Measurements from ENCODE around the gene SPINK7.

Gene SPINK7

GRCh38 chr5:148333262-148333849 lies 21.1 kb downstream of the SPINK7 start:
- no peak for DNase-seq (ENCODE audit: low read depth)
- no peak overlapping the region for H3K4me3 ChIP-seq (replicated peaks; ENCODE audit: low read depth, low read length)
- TF ChIP-seq CTCF (IDR thresholded peaks at IDR 0.05; ENCODE audit: low read length, missing control alignments): no peak

GRCh38 chr5:148335259-148335658 lies 23.0 kb downstream of the SPINK7 start, which contains the start of gene SPINK9:
TSS of gene SPINK9 (plus strand) at chr5:148335559. CDS start at chr5:148335614, 55 bp downstream.
- DNase-seq (ENCODE audit: low read depth): no peak
- TF ChIP-seq CTCF (IDR thresholded peaks at IDR 0.05; ENCODE audit: low read length, missing control alignments): no peak
- no peak within 1 kb of the TSS for H3K4me3 ChIP-seq (replicated peaks; ENCODE audit: low read depth, low read length)

- no peak for DNase-seq (ENCODE audit: low read depth)
- no peak overlapping the region for H3K4me3 ChIP-seq (replicated peaks; ENCODE audit: low read depth, low read length)
- TF ChIP-seq CTCF (IDR thresholded peaks at IDR 0.05; ENCODE audit: low read length, missing control alignments): no peak
Observed at GRCh38 chr5:148336704-148337435, 24.6 kb downstream of the SPINK7 start.

GRCh38 chr5:148342371-148343045 lies 30.3 kb downstream of the SPINK7 start:
- no peak for TF ChIP-seq CTCF (IDR thresholded peaks at IDR 0.05; ENCODE audit: low read length, missing control alignments)
- H3K4me3 ChIP-seq (replicated peaks; ENCODE audit: low read depth, low read length): no peak overlapping the region
- DNase-seq (ENCODE audit: low read depth): no peak

- TF ChIP-seq CTCF (IDR thresholded peaks at IDR 0.05; ENCODE audit: low read length, missing control alignments): no peak
- no peak overlapping the region for H3K4me3 ChIP-seq (replicated peaks; ENCODE audit: low read depth, low read length)
- no peak for DNase-seq (ENCODE audit: low read depth)
Observed at GRCh38 chr5:148343046-148343407, 30.8 kb downstream of the SPINK7 start.

- TF ChIP-seq CTCF (IDR thresholded peaks at IDR 0.05; ENCODE audit: low read length, missing control alignments): no peak
- no peak for DNase-seq (ENCODE audit: low read depth)
- no peak overlapping the region for H3K4me3 ChIP-seq (replicated peaks; ENCODE audit: low read depth, low read length)
Observed at GRCh38 chr5:148343603-148344487, 31.6 kb downstream of the SPINK7 start.

All from fibroblast of pulmonary artery (primary cell).